CD4-positive, alpha-beta T cell (primary cell): ENCODE measurements around the gene OVAAL. TPM values are rescaled to one million over a fixed set of nuclear protein-coding genes. Genes with fewer than 3 reads are reported as not detected.

Source experiments
- ATAC-seq: fragments of 200-7000 bp; cut with Tn5 transposase; one replicate; pipeline ENCODE4 v1.10.0; 2022; ENCODE audit warnings: mild to moderate bottlenecking; ENCODE audit not compliant: poor library complexity
- CTCF ChIA-PET: fragments of 350-600 bp; sonication (Branson Sonifier 250); formaldehyde crosslinking; loops from one replicate; lab custom pipeline; 2021; ENCODE audit warnings: antibody characterized with exemption, inconsistent platforms; lab: Charles Lee
- POLR2A ChIA-PET: fragments of 350-600 bp; sonication (Branson Sonifier 250); formaldehyde crosslinking; loops from one replicate; lab custom pipeline; 2021; ENCODE audit warnings: antibody characterized with exemption, inconsistent platforms; lab: Charles Lee
- DNase-seq, 14 experiments: peaks; one replicate each; pipeline ENCODE4 v3.0.0-alpha.2; 2013 to 2020; ENCODE audit warnings: mixed read lengths in 2 of 14
- H3K27ac ChIP-seq, 2 donors: one replicate each; pipeline versions ENCODE4 v1.5.1 to v1.7.0; 2013; ENCODE audit warnings: low read length in 2 of 2, low read depth in 1 of 2, mild to moderate bottlenecking in 1 of 2
- H3K27me3 ChIP-seq, 2 experiments: 1 replicate in 1 of 2; 2 replicates in 1 of 2; pipeline versions ENCODE4 v1.6.1 to v1.7.0; 2013; ENCODE audit warnings: low read length in 2 of 2, control low read depth in 1 of 2, mild to moderate bottlenecking in 1 of 2, moderate library complexity in 1 of 2; ENCODE audit not compliant: insufficient read depth in 2 of 2, control insufficient read depth in 1 of 2
- H3K36me3 ChIP-seq: one replicate; pipeline ENCODE4 v1.6.1; 2013; ENCODE audit warnings: low read length, control low read depth; ENCODE audit not compliant: insufficient read depth
- H3K4me1 ChIP-seq: one replicate; pipeline ENCODE4 v1.6.1; 2013; ENCODE audit warnings: low read length, control low read depth; ENCODE audit not compliant: insufficient read depth
- H3K4me3 ChIP-seq: one replicate; pipeline ENCODE4 v1.5.1; 2013; ENCODE audit warnings: mild to moderate bottlenecking, low read length, moderate library complexity
- H3K9me3 ChIP-seq, 2 experiments: 1 replicate in 1 of 2; 2 replicates in 1 of 2; pipeline versions ENCODE4 v1.6.1 to v1.7.0; 2013; ENCODE audit warnings: low read length in 2 of 2, mild to moderate bottlenecking in 2 of 2, control low read depth in 1 of 2, moderate library complexity in 1 of 2; ENCODE audit not compliant: control insufficient read depth in 1 of 2, insufficient read depth in 1 of 2
- H3K27ac Mint-ChIP-seq: one replicate; pipeline ENCODE4 v1.8.0; 2020; ENCODE audit warnings: mixed read lengths
- H3K27me3 Mint-ChIP-seq: one replicate; pipeline ENCODE4 v1.8.0; 2021; ENCODE audit warnings: mixed read lengths
- H3K36me3 Mint-ChIP-seq: one replicate; pipeline ENCODE4 v1.8.0; 2021; ENCODE audit warnings: low read depth, mixed read lengths
- H3K4me1 Mint-ChIP-seq: one replicate; pipeline ENCODE4 v1.8.0; 2021; ENCODE audit warnings: low read depth, mixed read lengths
- H3K4me3 Mint-ChIP-seq: one replicate; pipeline ENCODE4 v1.8.0; 2020; ENCODE audit warnings: mild to moderate bottlenecking, mixed read lengths
- H3K9me3 Mint-ChIP-seq: one replicate; pipeline ENCODE4 v1.8.0; 2020; ENCODE audit warnings: mixed read lengths
- CTCF ChIP-seq: fragments of 200-600 bp; IDR thresholded peaks from one replicate; pipeline ENCODE4 v1.8.0; 2022; ENCODE audit warnings: antibody characterized with exemption, mild to moderate bottlenecking
- intact Hi-C, 2 experiments: fragments of 100-400 bp; cut with DNase I in 1 of 2; cut with micrococcal nuclease in 1 of 2; formaldehyde crosslinking; loops; one replicate each; pipeline versions ENCODE4 v1.15.1 to v1.9.0; 2023 to 2025; cut with DNase I, micrococcal nuclease
- total RNA-seq, 174 experiments: library from RNA in 2 of 174; stranded (reverse) in 2 of 174; gene quantifications; one replicate each; pipeline ENCODE4 v1.2.3 and lab custom pipeline; 2021 to 2026

OVAAL gene
- total RNA-seq, 2 experiments from 2014 or later, result not detected

- Mint-ChIP-seq H3K27me3 (no peaks in the 10 kb centered on the region), H3K9me3 (no peaks in the 10 kb centered on the region), H3K36me3 (no peaks in the 10 kb centered on the region), H3K4me3 (no peak overlapping the region), H3K4me1 (peaks cover 6% of the 10 kb centered on the region), H3K27ac (no peak overlapping the region)
- ATAC-seq (no peak), DNase-seq (no peak)
- Histone ChIP-seq H3K27ac (no peak overlapping the region), H3K27me3 (no peaks in the 10 kb centered on the region), H3K36me3 (no peaks in the 10 kb centered on the region), H3K9me3 (no peaks in the 10 kb centered on the region), H3K4me3 (no peak overlapping the region), H3K4me1 (no peaks in the 10 kb centered on the region)
- CTCF ChIA-PET, result interaction anchor here (0.5 kb wide), 1 partner anchor 1262 kb away, joined by 4 read pairs; no protein-coding TSS in a partner anchor
- intact Hi-C loops, result no loop called here
- POLR2A ChIA-PET, result no interaction called here
- TF ChIP-seq CTCF, result no peak
Observed at GRCh38 chr1:180612632-180613031, 53.9 kb downstream of the OVAAL start.

GRCh38 chr1:180614730-180615129 is 56.0 kb downstream of the OVAAL start:
- no peak overlapping the region for H3K4me3 ChIP-seq
- ChIA-PET CTCF (no interaction called here), POLR2A (no interaction called here)
- H3K27ac ChIP-seq, result no peak overlapping the region
- ATAC-seq, result no peak
- Mint-ChIP-seq H3K4me3 (no peak overlapping the region), H3K27ac (no peak overlapping the region), H3K27me3 (no peaks in the 10 kb centered on the region), H3K4me1 (peaks cover 6% of the 10 kb centered on the region), H3K9me3 (no peaks in the 10 kb centered on the region), H3K36me3 (no peaks in the 10 kb centered on the region)
- H3K36me3 ChIP-seq, result no peaks in the 10 kb centered on the region
- no peak for TF ChIP-seq CTCF
- DNase-seq, result no peak
- intact Hi-C loops, result no loop called here
- no peaks in the 10 kb centered on the region for H3K27me3 ChIP-seq
- H3K9me3 ChIP-seq, result no peaks in the 10 kb centered on the region
- no peaks in the 10 kb centered on the region for H3K4me1 ChIP-seq

DNA sequence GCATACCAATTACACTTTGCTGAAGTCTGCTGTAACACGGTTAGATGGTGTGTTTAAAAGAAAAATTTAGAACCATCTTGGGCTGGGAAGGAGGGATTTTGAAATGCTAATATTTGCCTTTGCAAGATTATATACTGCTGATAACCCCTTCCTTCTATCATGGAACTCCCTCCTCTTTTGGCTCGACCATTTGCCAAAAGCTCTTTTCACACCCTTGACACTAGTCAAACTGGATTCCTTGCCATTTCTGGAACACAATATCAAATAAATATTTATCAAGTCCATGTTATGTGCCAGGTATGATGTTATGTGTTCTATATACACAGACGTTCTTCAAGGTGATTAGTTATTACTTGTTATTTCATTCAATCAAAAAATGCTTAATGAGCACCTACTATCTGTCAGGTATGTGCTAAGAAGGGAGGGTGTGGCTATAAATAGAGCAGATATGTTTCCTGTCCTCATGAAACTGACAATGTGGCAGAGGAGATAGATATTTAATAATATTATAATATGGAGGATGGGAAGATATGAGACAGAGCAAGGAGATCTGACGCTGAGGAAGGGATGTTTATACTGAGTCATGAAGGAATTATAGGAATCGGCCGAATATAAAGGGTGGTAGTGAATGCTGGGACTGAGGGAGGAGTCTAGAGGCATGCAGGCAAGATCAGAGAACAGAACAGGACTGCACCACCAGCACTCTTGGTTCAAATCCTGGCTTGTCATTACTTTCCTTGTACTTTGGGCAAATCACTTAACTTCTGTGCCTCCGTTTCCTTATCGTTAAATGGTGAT is 56.9 kb downstream of the OVAAL start:
- Mint-ChIP-seq H3K9me3 (no peaks in the 10 kb centered on the region), H3K27ac (no peak overlapping the region), H3K27me3 (no peaks in the 10 kb centered on the region), H3K4me1 (peaks cover 6% of the 10 kb centered on the region), H3K4me3 (no peak overlapping the region), H3K36me3 (no peaks in the 10 kb centered on the region)
- no peaks in the 10 kb centered on the region for H3K36me3 ChIP-seq
- no peak overlapping the region for H3K27ac ChIP-seq
- DNase-seq, result no peak
- no peaks in the 10 kb centered on the region for H3K4me1 ChIP-seq
- CTCF ChIA-PET, result no interaction called here
- H3K4me3 ChIP-seq, result no peak overlapping the region
- H3K27me3 ChIP-seq, result no peaks in the 10 kb centered on the region
- no peak for ATAC-seq
- H3K9me3 ChIP-seq, result no peaks in the 10 kb centered on the region
- intact Hi-C loops, result no loop called here
- no peak for TF ChIP-seq CTCF
- POLR2A ChIA-PET, result no interaction called here

Other genes starting within 250 kb of the OVAAL start
- gene ACBD6, start 56.4 kb upstream of the OVAAL start, total RNA-seq, result 10 to 100 TPM; 28.2 to 28.8 TPM
- gene XPR1, start 73.1 kb downstream of the OVAAL start, total RNA-seq, result 10 to 100 TPM; 13.7 TPM